Astrocyte (in vitro differentiated cells and primary cell): ENCODE data around the gene MAP7. TPM values are rescaled to one million over a fixed set of nuclear protein-coding genes. Genes with fewer than 3 reads are reported as not detected.

Experiments used
- DNase-seq: peaks from one replicate; pipeline ENCODE4 v3.0.0-alpha.2; 2010; ENCODE audit warnings: low read depth
- FAIRE-seq: peaks from 2 replicates; lab custom pipeline; 2011; peaks lifted over from hg19 to GRCh38; lab: Jason Lieb, UNC
- H2AFZ ChIP-seq: 2 replicates; pipeline ENCODE4 v1.6.0; 2012; ENCODE audit warnings: low read depth, low read length, inconsistent platforms
- H3K27ac ChIP-seq: 2 replicates; pipeline ENCODE4 v1.5.1; 2011; ENCODE audit warnings: low read depth, low read length, inconsistent platforms
- H3K27me3 ChIP-seq: 2 replicates; pipeline ENCODE4 v1.6.0; 2011; ENCODE audit warnings: low read length, inconsistent platforms; ENCODE audit not compliant: insufficient read depth
- H3K36me3 ChIP-seq: 2 replicates; pipeline ENCODE4 v1.5.1; 2011; ENCODE audit warnings: low read length, inconsistent platforms; ENCODE audit not compliant: insufficient read depth
- H3K4me1 ChIP-seq: 2 replicates; pipeline ENCODE4 v1.5.1; 2011; ENCODE audit warnings: low read length, inconsistent platforms; ENCODE audit not compliant: insufficient read depth
- H3K4me2 ChIP-seq: 2 replicates; pipeline ENCODE4 v1.6.0; 2012; ENCODE audit warnings: low read length, inconsistent platforms
- H3K4me3 ChIP-seq: 2 replicates; pipeline ENCODE4 v1.5.1; 2011; ENCODE audit warnings: low read depth, mild to moderate bottlenecking, low read length, inconsistent platforms; ENCODE audit not compliant: insufficient read depth
- H3K79me2 ChIP-seq: 2 replicates; pipeline ENCODE4 v1.6.0; 2012; ENCODE audit warnings: mild to moderate bottlenecking, low read length, inconsistent platforms; ENCODE audit not compliant: insufficient read depth
- H3K9ac ChIP-seq: 2 replicates; pipeline ENCODE4 v1.6.0; 2012; ENCODE audit warnings: mild to moderate bottlenecking, low read length, inconsistent platforms
- H3K9me3 ChIP-seq: 2 replicates; pipeline ENCODE4 v1.5.1; 2012; ENCODE audit warnings: low read depth, mild to moderate bottlenecking, low read length, inconsistent platforms; ENCODE audit not compliant: insufficient read depth
- H4K20me1 ChIP-seq: 2 replicates; pipeline ENCODE4 v1.6.0; 2012; ENCODE audit warnings: low read length, inconsistent platforms; ENCODE audit not compliant: insufficient read depth
- H3K27ac Mint-ChIP-seq: one replicate; pipeline ENCODE4 v1.8.0; 2021; ENCODE audit warnings: mild to moderate bottlenecking, mixed read lengths; ENCODE audit not compliant: unreplicated experiment
- H3K27me3 Mint-ChIP-seq: one replicate; pipeline ENCODE4 v1.8.0; 2021; ENCODE audit warnings: low read depth, mixed read lengths; ENCODE audit not compliant: unreplicated experiment
- H3K36me3 Mint-ChIP-seq: one replicate; pipeline ENCODE4 v1.8.0; 2021; ENCODE audit warnings: low read depth, mixed read lengths; ENCODE audit not compliant: unreplicated experiment
- H3K4me1 Mint-ChIP-seq: one replicate; pipeline ENCODE4 v1.8.0; 2021; ENCODE audit warnings: low read depth, mixed read lengths; ENCODE audit not compliant: unreplicated experiment
- H3K4me3 Mint-ChIP-seq: one replicate; pipeline ENCODE4 v1.8.0; 2021; ENCODE audit warnings: mild to moderate bottlenecking, moderate library complexity, mixed read lengths; ENCODE audit not compliant: unreplicated experiment
- H3K9me3 Mint-ChIP-seq: one replicate; pipeline ENCODE4 v1.8.0; 2021; ENCODE audit warnings: mild to moderate bottlenecking, mixed read lengths; ENCODE audit not compliant: unreplicated experiment
- EZH2 ChIP-seq: IDR thresholded peaks from 2 replicates; pipeline ENCODE4 v1.6.1; 2012; ENCODE audit warnings: mild to moderate bottlenecking, low read length, inconsistent platforms; ENCODE audit not compliant: insufficient read depth
- total RNA-seq: library from RNA; stranded (reverse); gene quantifications from 2 replicates; pipeline ENCODE4 v1.2.1, GENCODE V29; 2021
- TF ChIP-seq, protein P1 (sequence below): IDR thresholded peaks from 2 replicates; pipeline ENCODE4 v1.5.1; 2011; ENCODE audit warnings: low read depth, mild to moderate bottlenecking, inconsistent platforms, low read length, moderate library complexity; ENCODE audit not compliant: insufficient read depth

Gene MAP7
- total RNA-seq, 1 donor from 2014 or later: 3.3 TPM

DNA sequence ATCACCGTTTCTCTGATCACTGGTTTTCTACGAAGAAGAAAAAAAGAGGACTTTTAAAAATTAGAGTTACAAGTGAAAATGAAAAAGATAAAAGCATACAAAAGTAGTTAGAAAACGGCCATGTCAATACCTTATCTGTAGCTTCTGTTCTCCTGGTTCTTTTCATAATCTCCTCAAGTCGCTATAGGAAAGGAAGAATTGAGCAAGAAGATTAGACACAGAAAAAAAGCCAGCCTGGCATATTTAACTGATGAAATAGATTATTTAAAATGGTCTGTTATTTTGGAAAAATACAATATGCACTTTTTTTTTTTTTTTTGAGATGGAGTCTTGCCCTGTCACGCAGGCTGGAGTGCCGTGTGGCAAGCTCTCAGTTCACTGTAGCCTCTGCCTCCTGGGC, 190.4 kb downstream of the MAP7 start:
- H3K36me3 ChIP-seq: no peaks in the 10 kb centered on the region
- no peak overlapping the region for H3K4me3 Mint-ChIP-seq
- TF ChIP-seq EZH2: no peak
- TF ChIP-seq, protein P1, sequence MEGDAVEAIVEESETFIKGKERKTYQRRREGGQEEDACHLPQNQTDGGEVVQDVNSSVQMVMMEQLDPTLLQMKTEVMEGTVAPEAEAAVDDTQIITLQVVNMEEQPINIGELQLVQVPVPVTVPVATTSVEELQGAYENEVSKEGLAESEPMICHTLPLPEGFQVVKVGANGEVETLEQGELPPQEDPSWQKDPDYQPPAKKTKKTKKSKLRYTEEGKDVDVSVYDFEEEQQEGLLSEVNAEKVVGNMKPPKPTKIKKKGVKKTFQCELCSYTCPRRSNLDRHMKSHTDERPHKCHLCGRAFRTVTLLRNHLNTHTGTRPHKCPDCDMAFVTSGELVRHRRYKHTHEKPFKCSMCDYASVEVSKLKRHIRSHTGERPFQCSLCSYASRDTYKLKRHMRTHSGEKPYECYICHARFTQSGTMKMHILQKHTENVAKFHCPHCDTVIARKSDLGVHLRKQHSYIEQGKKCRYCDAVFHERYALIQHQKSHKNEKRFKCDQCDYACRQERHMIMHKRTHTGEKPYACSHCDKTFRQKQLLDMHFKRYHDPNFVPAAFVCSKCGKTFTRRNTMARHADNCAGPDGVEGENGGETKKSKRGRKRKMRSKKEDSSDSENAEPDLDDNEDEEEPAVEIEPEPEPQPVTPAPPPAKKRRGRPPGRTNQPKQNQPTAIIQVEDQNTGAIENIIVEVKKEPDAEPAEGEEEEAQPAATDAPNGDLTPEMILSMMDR: no peak

DNA sequence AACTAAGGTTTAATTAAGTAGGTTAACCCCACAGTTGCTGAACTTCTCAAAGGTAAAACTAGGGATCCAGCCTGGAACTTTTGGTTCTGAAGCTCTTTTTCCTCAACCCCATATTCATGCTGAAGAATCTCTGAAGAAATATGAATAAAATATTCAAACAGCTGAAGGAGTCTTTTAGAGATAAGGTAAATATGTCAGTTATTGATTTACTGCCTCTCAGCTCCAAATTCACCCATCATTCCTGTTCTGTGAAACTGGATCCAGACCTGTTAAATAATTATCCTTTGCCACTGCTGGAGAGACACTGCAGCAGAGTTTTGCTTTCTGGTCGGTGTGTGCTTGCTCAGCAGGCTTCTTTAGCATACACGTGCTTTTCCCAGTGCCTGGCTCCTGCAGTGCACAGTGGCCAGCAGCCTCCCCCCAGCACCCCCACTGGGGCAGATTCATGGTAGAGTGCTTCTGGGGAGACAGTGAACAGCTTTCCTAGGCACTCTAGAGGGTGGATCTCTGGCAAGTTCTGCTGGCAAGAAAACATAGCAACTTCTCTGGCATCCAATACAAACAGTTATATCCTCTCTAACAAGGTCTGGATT, 198.6 kb downstream of the MAP7 start:
- Histone ChIP-seq H3K27ac (no peak overlapping the region), H2AFZ (no peak overlapping the region)
- FAIRE-seq: no peak

More for the DNA sequence above, 190.4 kb downstream of the MAP7 start:
- Histone ChIP-seq H3K27me3 (no peaks in the 10 kb centered on the region), H3K9ac (no peak overlapping the region), H4K20me1 (no peaks in the 10 kb centered on the region), H3K27ac (no peak overlapping the region), H3K4me3 (no peak overlapping the region), H3K9me3 (no peaks in the 10 kb centered on the region), H3K4me1 (no peaks in the 10 kb centered on the region), H3K79me2 (no peaks in the 10 kb centered on the region), H2AFZ (no peak overlapping the region), H3K4me2 (no peak overlapping the region)
- FAIRE-seq: no peak
- Mint-ChIP-seq H3K27me3 (no peaks in the 10 kb centered on the region), H3K27ac (no peak overlapping the region), H3K9me3 (no peaks in the 10 kb centered on the region), H3K4me1 (no peaks in the 10 kb centered on the region), H3K36me3 (no peaks in the 10 kb centered on the region)
- DNase-seq: no peak

GRCh38 chr6:136350914-136351313, 199.3 kb downstream of the MAP7 start:
- Histone ChIP-seq H3K27ac (no peak overlapping the region), H3K4me3 (no peak overlapping the region), H2AFZ (no peak overlapping the region), H3K27me3 (no peaks in the 10 kb centered on the region), H3K36me3 (no peaks in the 10 kb centered on the region), H3K4me1 (no peaks in the 10 kb centered on the region), H3K79me2 (no peaks in the 10 kb centered on the region), H4K20me1 (no peaks in the 10 kb centered on the region), H3K9me3 (no peaks in the 10 kb centered on the region), H3K4me2 (no peak overlapping the region), H3K9ac (no peak overlapping the region)
- no peaks in the 10 kb centered on the region for H3K27me3 Mint-ChIP-seq
- no peak for DNase-seq
- no peaks in the 10 kb centered on the region for H3K9me3 Mint-ChIP-seq
- H3K27ac Mint-ChIP-seq: no peak overlapping the region
- no peak overlapping the region for H3K4me3 Mint-ChIP-seq
- H3K4me1 Mint-ChIP-seq: no peaks in the 10 kb centered on the region
- TF ChIP-seq, protein P1: no peak
- TF ChIP-seq EZH2: no peak
- H3K36me3 Mint-ChIP-seq: no peaks in the 10 kb centered on the region
- no peak for FAIRE-seq

More for the DNA sequence above, 198.6 kb downstream of the MAP7 start:
- Histone ChIP-seq H3K9ac (no peak overlapping the region), H4K20me1 (no peaks in the 10 kb centered on the region), H3K36me3 (no peaks in the 10 kb centered on the region), H3K79me2 (no peaks in the 10 kb centered on the region), H3K4me3 (no peak overlapping the region), H3K9me3 (no peaks in the 10 kb centered on the region), H3K4me2 (no peak overlapping the region), H3K4me1 (no peaks in the 10 kb centered on the region), H3K27me3 (no peaks in the 10 kb centered on the region)
- H3K27ac Mint-ChIP-seq: no peak overlapping the region
- H3K4me1 Mint-ChIP-seq: no peaks in the 10 kb centered on the region
- no peaks in the 10 kb centered on the region for H3K27me3 Mint-ChIP-seq
- H3K4me3 Mint-ChIP-seq: no peak overlapping the region
- H3K9me3 Mint-ChIP-seq: no peaks in the 10 kb centered on the region
- no peaks in the 10 kb centered on the region for H3K36me3 Mint-ChIP-seq
- TF ChIP-seq EZH2: no peak
- TF ChIP-seq, protein P1: no peak
- no peak for DNase-seq
